MM.1S (cell line): Measurements from ENCODE around the gene PAQR5.

Experiments
- CTCF ChIP-seq: fragments of 300-600 bp; sonication (generic); IDR thresholded peaks from 2 replicates; pipeline ENCODE4 v1.5.1; 2016; ENCODE audit warnings: antibody characterized with exemption, low read length, mixed read lengths
- EZH2phosphoT487 ChIP-seq: fragments of 300-600 bp; sonication (generic); IDR thresholded peaks from 2 replicates; pipeline ENCODE4 v1.6.1; 2018; ENCODE audit warnings: antibody characterized with exemption, low read length

- no peak for TF ChIP-seq CTCF
- no peak for TF ChIP-seq EZH2phosphoT487
Observed at GRCh38 chr15:69412274-69412673, 113.6 kb downstream of the PAQR5 start.
